ENCODE results near the gene PACRGL. TPM values are rescaled to one million over a fixed set of nuclear protein-coding genes. Genes with fewer than 3 reads are reported as not detected.

Gene PACRGL
- total and polyA plus RNA-seq, 7 donors, result 5.2 to 20.2 (median 7.6) TPM

DNA sequence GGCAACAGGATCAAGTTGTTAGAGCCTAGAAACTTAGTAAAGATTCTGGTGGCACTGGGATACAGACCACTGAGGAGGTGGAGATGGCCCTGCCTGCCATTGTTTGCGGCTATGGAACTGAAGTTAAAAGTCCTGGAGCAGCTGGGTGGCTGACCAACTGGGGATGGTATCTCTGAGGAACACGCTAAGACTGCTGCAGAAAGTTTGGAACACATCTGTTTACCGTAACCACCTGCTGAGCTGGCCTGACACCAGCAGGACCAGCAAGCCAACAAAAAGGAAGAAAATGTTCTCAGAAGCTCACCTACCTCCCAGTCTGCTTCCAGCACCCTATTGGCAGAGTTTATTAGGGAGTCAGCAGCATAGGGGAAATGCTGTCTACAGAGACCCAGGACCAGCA lies 17.4 kb upstream of the PACRGL start:
- H3K36me3 ChIP-seq (ENCODE audit: insufficient read depth in 1 of 2, low read depth in 1 of 2), result no peaks in the 10 kb centered on the region
- no peaks in the 10 kb centered on the region for H3K9me3 ChIP-seq
- intact Hi-C loops (cut with DNase I), result loop anchor here in 1 of 2 donors (5.0 to 10.0 kb wide), 2 partner anchors 258 to 1991 kb away; no protein-coding TSS in a partner anchor
- no peaks in the 10 kb centered on the region for H3K4me1 ChIP-seq
- no peak overlapping the region for H3K4me3 ChIP-seq
- ATAC-seq, result no peak
- no peak overlapping the region for H3K27ac ChIP-seq
- TF ChIP-seq, protein P1, sequence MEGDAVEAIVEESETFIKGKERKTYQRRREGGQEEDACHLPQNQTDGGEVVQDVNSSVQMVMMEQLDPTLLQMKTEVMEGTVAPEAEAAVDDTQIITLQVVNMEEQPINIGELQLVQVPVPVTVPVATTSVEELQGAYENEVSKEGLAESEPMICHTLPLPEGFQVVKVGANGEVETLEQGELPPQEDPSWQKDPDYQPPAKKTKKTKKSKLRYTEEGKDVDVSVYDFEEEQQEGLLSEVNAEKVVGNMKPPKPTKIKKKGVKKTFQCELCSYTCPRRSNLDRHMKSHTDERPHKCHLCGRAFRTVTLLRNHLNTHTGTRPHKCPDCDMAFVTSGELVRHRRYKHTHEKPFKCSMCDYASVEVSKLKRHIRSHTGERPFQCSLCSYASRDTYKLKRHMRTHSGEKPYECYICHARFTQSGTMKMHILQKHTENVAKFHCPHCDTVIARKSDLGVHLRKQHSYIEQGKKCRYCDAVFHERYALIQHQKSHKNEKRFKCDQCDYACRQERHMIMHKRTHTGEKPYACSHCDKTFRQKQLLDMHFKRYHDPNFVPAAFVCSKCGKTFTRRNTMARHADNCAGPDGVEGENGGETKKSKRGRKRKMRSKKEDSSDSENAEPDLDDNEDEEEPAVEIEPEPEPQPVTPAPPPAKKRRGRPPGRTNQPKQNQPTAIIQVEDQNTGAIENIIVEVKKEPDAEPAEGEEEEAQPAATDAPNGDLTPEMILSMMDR (IDR thresholded peaks at IDR 0.05), result no peak
- 31 to 49% (median 31%) methylated on average over 3 of the region's 3 CpGs for WGBS, 3 donors
- DNase-seq, result no peak
- peaks cover 0 to 4% (median 0%) of the 10 kb centered on the region in 3 donors for H3K27me3 ChIP-seq (ENCODE audit: insufficient read depth in 3 of 3, low read length in 2 of 3)

DNA sequence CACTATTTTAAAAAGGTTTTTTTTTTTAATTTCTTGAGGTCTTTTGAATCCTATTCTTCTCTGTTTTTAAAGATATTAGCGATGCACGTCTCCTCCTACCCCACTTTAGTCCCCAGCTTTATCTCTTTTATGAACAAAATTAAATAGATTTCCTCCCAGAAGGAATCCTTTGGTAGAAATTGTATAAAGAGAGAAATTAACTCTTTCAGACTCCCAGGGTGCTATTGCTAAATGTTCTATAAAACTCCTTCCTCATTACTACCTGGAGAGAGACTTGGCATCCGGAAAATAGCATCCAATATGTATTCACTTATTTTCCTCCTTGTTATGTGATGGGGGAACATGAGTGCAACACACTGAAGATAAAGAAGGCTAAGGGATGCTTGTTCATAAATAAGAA lies 16.5 kb upstream of the PACRGL start:
- no peaks in the 10 kb centered on the region for H3K36me3 ChIP-seq (ENCODE audit: insufficient read depth in 1 of 2, low read depth in 1 of 2)
- H3K4me3 ChIP-seq, result no peak overlapping the region
- no peak overlapping the region for H3K27ac ChIP-seq
- ATAC-seq (no peak), DNase-seq (no peak)
- TF ChIP-seq, protein P1 (IDR thresholded peaks at IDR 0.05), result no peak
- H3K27me3 ChIP-seq (ENCODE audit: insufficient read depth in 3 of 3, low read length in 2 of 3), result peaks cover 0 to 4% (median 0%) of the 10 kb centered on the region in 3 donors
- H3K9me3 ChIP-seq, result no peaks in the 10 kb centered on the region
- 79 to 89% (median 83%) methylated on average over 3 of the region's 3 CpGs for WGBS, 3 donors
- intact Hi-C loops (cut with DNase I), result loop anchor here (2.0 to 10.0 kb wide), 4 partner anchors 259 to 1991 kb away; no protein-coding TSS in a partner anchor
- no peaks in the 10 kb centered on the region for H3K4me1 ChIP-seq

DNA sequence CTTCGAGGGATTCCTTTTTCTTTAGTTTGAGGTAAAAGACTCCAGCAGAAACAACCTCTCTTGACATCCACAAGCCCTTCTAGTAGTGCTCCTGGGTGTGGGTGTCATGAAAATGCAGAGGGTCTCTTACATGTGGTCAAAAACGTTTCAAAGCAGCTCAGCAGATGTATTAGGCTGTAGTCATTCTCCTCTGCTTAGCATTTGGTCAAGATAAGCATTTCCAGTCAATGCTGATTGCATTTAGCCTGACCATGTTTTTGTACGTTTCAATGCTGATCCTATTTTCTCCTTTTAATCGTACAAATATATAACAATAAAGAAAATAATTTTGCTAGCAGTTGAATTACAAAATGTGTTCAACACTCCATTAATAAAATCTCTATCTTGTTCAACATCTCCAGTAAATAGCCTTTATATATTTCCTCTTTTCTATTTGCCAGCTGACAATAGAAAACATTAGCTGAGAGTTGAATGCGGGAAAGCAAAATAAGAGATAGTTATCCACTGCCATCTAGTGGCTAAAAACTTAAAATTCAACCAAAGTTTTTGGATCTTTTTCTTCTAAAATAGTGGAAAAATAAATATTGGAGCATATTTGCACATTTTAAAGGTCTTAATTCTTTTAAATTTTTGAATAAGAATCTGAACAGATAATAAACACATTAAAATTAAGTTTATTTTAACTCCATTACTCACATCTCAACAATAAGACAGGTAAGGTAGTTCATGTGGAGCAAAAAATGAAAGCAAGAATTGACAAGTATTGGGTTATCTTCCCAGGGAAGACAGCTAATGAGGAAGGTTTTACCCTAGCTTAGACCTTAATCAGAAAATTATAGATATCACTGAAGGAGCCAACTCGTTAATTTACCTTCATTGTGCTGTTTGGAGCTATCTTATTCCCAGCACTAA lies 15.2 kb upstream of the PACRGL start:
- TF ChIP-seq, protein P1 (IDR thresholded peaks at IDR 0.05), result peak; percentile 68
- no peak for DNase-seq
- Histone ChIP-seq H3K27ac (no peak overlapping the region), H3K4me1 (no peaks in the 10 kb centered on the region), H3K36me3 (ENCODE audit: insufficient read depth in 1 of 2, low read depth in 1 of 2) (no peaks in the 10 kb centered on the region), H3K27me3 (ENCODE audit: insufficient read depth in 3 of 3, low read length in 2 of 3) (peaks cover 0 to 4% (median 0%) of the 10 kb centered on the region in 3 donors), H3K4me3 (no peak overlapping the region), H3K9me3 (no peaks in the 10 kb centered on the region)
- 33 to 37% (median 36%) methylated on average over 6 of the region's 6 CpGs for WGBS, 3 donors
- no peak for ATAC-seq
- intact Hi-C loops (cut with DNase I), result loop anchor here (2.0 to 10.0 kb wide), 5 partner anchors 260 to 1998 kb away; no protein-coding TSS in a partner anchor

DNA sequence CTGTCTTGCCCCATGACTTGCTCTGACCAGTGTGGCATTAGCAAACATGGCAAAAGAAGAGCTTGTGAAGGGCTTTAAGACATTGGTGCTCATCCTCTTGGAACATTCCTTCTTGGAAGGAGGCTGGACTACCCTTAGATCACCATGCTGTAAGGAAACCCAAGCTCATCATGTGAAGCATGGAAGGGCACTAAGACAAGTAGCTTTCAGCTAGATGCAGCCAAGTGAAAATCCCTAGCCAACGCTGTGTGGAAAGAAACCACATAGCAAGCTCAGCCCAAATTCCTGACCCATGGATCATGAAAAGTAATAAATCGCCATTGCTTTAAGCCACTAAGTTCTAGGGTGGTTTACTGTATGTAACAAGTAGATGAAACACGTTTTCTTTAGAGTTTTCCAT lies 12.4 kb upstream of the PACRGL start:
- Histone ChIP-seq H3K4me1 (no peaks in the 10 kb centered on the region), H3K27ac (no peak overlapping the region), H3K27me3 (ENCODE audit: insufficient read depth in 3 of 3, low read length in 2 of 3) (no peaks in the 10 kb centered on the region), H3K9me3 (no peaks in the 10 kb centered on the region), H3K36me3 (ENCODE audit: insufficient read depth in 1 of 2, low read depth in 1 of 2) (no peaks in the 10 kb centered on the region), H3K4me3 (no peak overlapping the region)
- TF ChIP-seq, protein P1 (IDR thresholded peaks at IDR 0.05), result no peak
- ATAC-seq, result no peak
- 24 to 38% (median 25%) methylated on average over 3 of the region's 3 CpGs for WGBS, 3 donors
- intact Hi-C loops (cut with DNase I), result loop anchor here (5.0 to 10.0 kb wide), 2 partner anchors 263 to 2001 kb away; no protein-coding TSS in a partner anchor
- no peak for DNase-seq

Measured in psoas muscle (tissue), 8 donors.